Testis (tissue), 2 donors: ENCODE results near the gene PXMP4.

Source experiments
- CTCF ChIP-seq, 3 experiments: fragments of 450-650 bp in 2 of 3; fragments of 200-600 bp in 1 of 3; sonication (generic) in 1 of 3; IDR thresholded peaks; one replicate each; pipeline ENCODE4 v1.5.1; 2016 to 2019; ENCODE audit warnings: antibody characterized with exemption in 3 of 3, mild to moderate bottlenecking in 2 of 3, moderate library complexity in 1 of 3
- POLR2A ChIP-seq: fragments of 450-650 bp; IDR thresholded peaks from one replicate; pipeline ENCODE4 v1.6.1; 2017; ENCODE audit warnings: antibody characterized with exemption, mild to moderate bottlenecking, moderate library complexity

GRCh38 chr20:33663161-33664084 is 56.7 kb downstream of the PXMP4 start:
- TF ChIP-seq CTCF (IDR thresholded peaks at IDR 0.05): no peak
- no peak for TF ChIP-seq POLR2A
